Liver (tissue), 3 donors: ENCODE results near the gene PDK2.

Source experiments
- TAF1 ChIP-seq: conservative IDR thresholded peaks from 2 replicates; pipeline ENCODE4 v1.6.1; 2016; ENCODE audit warnings: antibody characterized with exemption, mild to moderate bottlenecking
- TF ChIP-seq, protein P1 (sequence below): fragments of 150-350 bp; IDR thresholded peaks from 2 replicates; pipeline ENCODE4 v1.5.1; 2017; ENCODE audit warnings: improper control_type of control experiment, low read depth, low read length; ENCODE audit not compliant: missing input control
- donor health status: healthy.
- donor health status: healthy.

DNA sequence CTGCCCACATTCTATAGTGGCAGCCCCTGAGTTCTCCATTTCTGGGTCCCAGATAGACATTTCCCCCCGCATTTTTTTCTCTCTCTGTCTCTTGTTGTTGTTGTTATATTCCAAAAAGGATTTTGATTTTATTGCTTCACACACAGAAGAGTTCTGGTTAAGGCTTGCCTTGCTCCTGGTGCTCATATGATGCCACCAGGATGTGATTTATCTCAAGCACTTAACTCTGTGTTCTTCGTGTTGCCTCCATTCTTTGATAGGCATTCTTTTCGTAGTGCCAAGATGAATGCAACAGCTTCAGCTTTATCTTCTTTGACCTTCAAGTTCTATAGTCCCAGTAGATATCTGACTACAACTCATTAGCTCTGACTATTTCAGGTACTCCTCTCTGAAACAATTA is 30.1 kb upstream of the PDK2 start:
- TF ChIP-seq, protein P1, sequence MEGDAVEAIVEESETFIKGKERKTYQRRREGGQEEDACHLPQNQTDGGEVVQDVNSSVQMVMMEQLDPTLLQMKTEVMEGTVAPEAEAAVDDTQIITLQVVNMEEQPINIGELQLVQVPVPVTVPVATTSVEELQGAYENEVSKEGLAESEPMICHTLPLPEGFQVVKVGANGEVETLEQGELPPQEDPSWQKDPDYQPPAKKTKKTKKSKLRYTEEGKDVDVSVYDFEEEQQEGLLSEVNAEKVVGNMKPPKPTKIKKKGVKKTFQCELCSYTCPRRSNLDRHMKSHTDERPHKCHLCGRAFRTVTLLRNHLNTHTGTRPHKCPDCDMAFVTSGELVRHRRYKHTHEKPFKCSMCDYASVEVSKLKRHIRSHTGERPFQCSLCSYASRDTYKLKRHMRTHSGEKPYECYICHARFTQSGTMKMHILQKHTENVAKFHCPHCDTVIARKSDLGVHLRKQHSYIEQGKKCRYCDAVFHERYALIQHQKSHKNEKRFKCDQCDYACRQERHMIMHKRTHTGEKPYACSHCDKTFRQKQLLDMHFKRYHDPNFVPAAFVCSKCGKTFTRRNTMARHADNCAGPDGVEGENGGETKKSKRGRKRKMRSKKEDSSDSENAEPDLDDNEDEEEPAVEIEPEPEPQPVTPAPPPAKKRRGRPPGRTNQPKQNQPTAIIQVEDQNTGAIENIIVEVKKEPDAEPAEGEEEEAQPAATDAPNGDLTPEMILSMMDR = no peak
- TF ChIP-seq TAF1 = no peak
